Body of pancreas (tissue), 4 donors: ENCODE results near the gene TBC1D7.

Experiments
- POLR2A ChIP-seq, 3 donors: fragments of 450-650 bp; IDR thresholded peaks; one replicate each; pipeline ENCODE4 v1.6.1; 2016; ENCODE audit warnings: antibody characterized with exemption in 3 of 3, mild to moderate bottlenecking in 2 of 3
- TF ChIP-seq, protein P1 (sequence below), 7 experiments: fragments of 450-650 bp in 4 of 7; fragments of 200-600 bp in 3 of 7; sonication (generic) in 3 of 7; IDR thresholded peaks; one replicate each; pipeline ENCODE4 v1.5.1; 2016 to 2019; ENCODE audit warnings: antibody characterized with exemption in 7 of 7

DNA sequence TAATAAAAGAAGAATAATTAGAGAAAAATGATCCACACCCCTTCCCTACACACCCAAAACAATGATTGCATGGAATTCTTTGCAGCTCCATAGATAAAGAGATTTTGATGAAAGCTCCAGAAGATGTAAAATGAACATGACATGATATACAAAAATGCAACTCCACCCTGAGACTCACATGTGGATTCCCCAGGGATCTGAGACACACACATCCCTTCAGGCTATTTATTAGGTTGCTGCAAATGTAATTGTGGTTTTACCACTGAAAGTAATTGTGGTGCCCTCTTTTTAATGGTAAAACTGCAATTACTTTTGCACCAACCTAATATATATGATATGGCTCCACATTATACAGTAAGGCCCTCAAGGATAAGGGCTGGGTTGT is 40.4 kb upstream of the TBC1D7 start:
- TF ChIP-seq, protein P1, sequence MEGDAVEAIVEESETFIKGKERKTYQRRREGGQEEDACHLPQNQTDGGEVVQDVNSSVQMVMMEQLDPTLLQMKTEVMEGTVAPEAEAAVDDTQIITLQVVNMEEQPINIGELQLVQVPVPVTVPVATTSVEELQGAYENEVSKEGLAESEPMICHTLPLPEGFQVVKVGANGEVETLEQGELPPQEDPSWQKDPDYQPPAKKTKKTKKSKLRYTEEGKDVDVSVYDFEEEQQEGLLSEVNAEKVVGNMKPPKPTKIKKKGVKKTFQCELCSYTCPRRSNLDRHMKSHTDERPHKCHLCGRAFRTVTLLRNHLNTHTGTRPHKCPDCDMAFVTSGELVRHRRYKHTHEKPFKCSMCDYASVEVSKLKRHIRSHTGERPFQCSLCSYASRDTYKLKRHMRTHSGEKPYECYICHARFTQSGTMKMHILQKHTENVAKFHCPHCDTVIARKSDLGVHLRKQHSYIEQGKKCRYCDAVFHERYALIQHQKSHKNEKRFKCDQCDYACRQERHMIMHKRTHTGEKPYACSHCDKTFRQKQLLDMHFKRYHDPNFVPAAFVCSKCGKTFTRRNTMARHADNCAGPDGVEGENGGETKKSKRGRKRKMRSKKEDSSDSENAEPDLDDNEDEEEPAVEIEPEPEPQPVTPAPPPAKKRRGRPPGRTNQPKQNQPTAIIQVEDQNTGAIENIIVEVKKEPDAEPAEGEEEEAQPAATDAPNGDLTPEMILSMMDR (IDR thresholded peaks at IDR 0.05) = no peak
- no peak for TF ChIP-seq POLR2A (IDR thresholded peaks at IDR 0.05)
